Thoracic aorta (tissue), 2 donors: ENCODE results near the gene KHDC4. TPM values are rescaled to one million over a fixed set of nuclear protein-coding genes. Genes with fewer than 3 reads are reported as not detected.

Experiments
- ATAC-seq: fragments of 150-250 bp; one replicate; pipeline ENCODE4 v1.8.0; 2017; ENCODE audit warnings: low read depth; ENCODE audit not compliant: insufficient number of reproducible peaks, low FRiP score
- DNase-seq: peaks from one replicate; pipeline ENCODE4 v3.0.0-alpha.2; 2020; ENCODE audit warnings: low spot score
- H3K27ac ChIP-seq, 2 donors: fragments of 200-600 bp; sonication (generic); 1 replicate in 1 of 2; 2 replicates in 1 of 2; pipeline ENCODE4 v1.5.1; 2016; ENCODE audit warnings: mild to moderate bottlenecking in 2 of 2, moderate library complexity in 2 of 2
- H3K27me3 ChIP-seq: fragments of 200-600 bp; sonication (generic); replicated peaks from 2 replicates; pipeline ENCODE4 v1.6.0; 2016; ENCODE audit warnings: mild to moderate bottlenecking; ENCODE audit not compliant: insufficient read depth
- H3K36me3 ChIP-seq: fragments of 200-600 bp; sonication (generic); one replicate; pipeline ENCODE4 v1.5.1; 2016
- H3K4me1 ChIP-seq, 2 donors: fragments of 200-600 bp; sonication (generic); 1 replicate in 1 of 2; 2 replicates in 1 of 2; pipeline versions ENCODE4 v1.5.1 to v1.6.0; 2016; ENCODE audit warnings: low read depth in 2 of 2, mild to moderate bottlenecking in 1 of 2; ENCODE audit not compliant: control insufficient read depth in 1 of 2
- H3K4me3 ChIP-seq: fragments of 200-600 bp; sonication (generic); 2 replicates; pipeline ENCODE4 v1.5.1; 2016; ENCODE audit warnings: mild to moderate bottlenecking
- H3K9me3 ChIP-seq: fragments of 200-600 bp; sonication (generic); 2 replicates; pipeline ENCODE4 v1.5.1; 2016
- CTCF ChIP-seq: fragments of 200-600 bp; sonication (generic); IDR thresholded peaks from one replicate; pipeline ENCODE4 v1.5.1; 2019; ENCODE audit warnings: antibody characterized with exemption
- total RNA-seq, 2 donors: library from RNA; depleted of rRNA; stranded (reverse); fragments of >200 nt; gene quantifications; one replicate each; pipeline versions ENCODE4 v1.1.0 to v1.2.3, GENCODE V29; 2016

Gene KHDC4
- total RNA-seq, 2 donors from 2014 or later = 50.6 to 56.9 TPM

GRCh38 chr1:155952505-155952890, 18.3 kb upstream of the KHDC4 start:
- ATAC-seq (no peak), DNase-seq (no peak)
- peaks cover 90% of the 10 kb centered on the region for H3K36me3 ChIP-seq

GRCh38 chr1:155951753-155952504, 17.7 kb upstream of the KHDC4 start:
- no peak overlapping the region for H3K4me3 ChIP-seq
- DNase-seq (no peak), ATAC-seq (no peak)
- H3K27ac ChIP-seq = peak overlapping the region in 1 of 2 donors; percentile 35
- peaks cover 0 to under 1% of the 10 kb centered on the region in 2 donors for H3K4me1 ChIP-seq
- peaks cover 88% of the 10 kb centered on the region for H3K36me3 ChIP-seq
- H3K27me3 ChIP-seq = no peaks in the 10 kb centered on the region
- TF ChIP-seq CTCF = no peak
- no peaks in the 10 kb centered on the region for H3K9me3 ChIP-seq

More at GRCh38 chr1:155952505-155952890, 18.3 kb upstream of the KHDC4 start:
- Histone ChIP-seq H3K27ac (peak overlapping the region in 1 of 2 donors; percentile 35), H3K4me3 (no peak overlapping the region), H3K4me1 (no peaks in the 10 kb centered on the region), H3K27me3 (no peaks in the 10 kb centered on the region), H3K9me3 (no peaks in the 10 kb centered on the region)
- no peak for TF ChIP-seq CTCF

- no peak for TF ChIP-seq CTCF
- H3K9me3 ChIP-seq = no peaks in the 10 kb centered on the region
- peaks cover 5 to 11% of the 10 kb centered on the region in 2 donors for H3K4me1 ChIP-seq
- no peaks in the 10 kb centered on the region for H3K27me3 ChIP-seq
- no peak overlapping the region for H3K4me3 ChIP-seq
- peaks cover 84% of the 10 kb centered on the region for H3K36me3 ChIP-seq
- no peak for ATAC-seq
- no peak for DNase-seq
- no peak overlapping the region for H3K27ac ChIP-seq
Observed at GRCh38 chr1:155950829-155951228, 16.6 kb upstream of the KHDC4 start.

- TF ChIP-seq CTCF = no peak
- peaks cover 5 to 22% of the 10 kb centered on the region in 2 donors for H3K4me1 ChIP-seq
- DNase-seq = no peak
- peaks cover 57% of the 10 kb centered on the region for H3K36me3 ChIP-seq
- no peak overlapping the region for H3K27ac ChIP-seq
- H3K27me3 ChIP-seq = no peaks in the 10 kb centered on the region
- H3K4me3 ChIP-seq = no peak overlapping the region
- no peak for ATAC-seq
- H3K9me3 ChIP-seq = no peaks in the 10 kb centered on the region
Observed at GRCh38 chr1:155947741-155948140, 13.5 kb upstream of the KHDC4 start.

GRCh38 chr1:155947292-155947691, 13.1 kb upstream of the KHDC4 start:
- Histone ChIP-seq H3K9me3 (no peaks in the 10 kb centered on the region), H3K36me3 (peaks cover 52% of the 10 kb centered on the region), H3K4me1 (peaks cover 5 to 22% of the 10 kb centered on the region in 2 donors), H3K27ac (peak overlapping the region in 1 of 2 donors; percentile 46), H3K27me3 (no peaks in the 10 kb centered on the region), H3K4me3 (no peak overlapping the region)
- no peak for DNase-seq
- ATAC-seq = no peak
- TF ChIP-seq CTCF = no peak
